Uterus (tissue), 4 donors: ENCODE data around the gene SLC35F3. TPM values are rescaled to one million over a fixed set of nuclear protein-coding genes. Genes with fewer than 3 reads are reported as not detected.

Experiments used
- DNase-seq, 2 donors: peaks; one replicate each; pipeline ENCODE4 v3.0.0-alpha.2; 2019 to 2020
- H3K27ac ChIP-seq, 2 donors: fragments of 200-600 bp; sonication (generic); 1 replicate in 1 of 2; 2 replicates in 1 of 2; pipeline ENCODE4 v1.5.1; 2016 to 2018
- H3K27me3 ChIP-seq, 2 donors: fragments of 200-600 bp; sonication (generic); one replicate each; pipeline ENCODE4 v1.5.1; 2018 to 2019; ENCODE audit warnings: control low read depth in 1 of 2
- H3K36me3 ChIP-seq, 2 donors: fragments of 200-600 bp; sonication (generic); one replicate each; pipeline ENCODE4 v1.5.1; 2019; ENCODE audit warnings: control low read depth in 1 of 2
- H3K4me1 ChIP-seq, 2 donors: fragments of 200-600 bp; sonication (generic); one replicate each; pipeline ENCODE4 v1.5.1; 2018 to 2019; ENCODE audit warnings: control low read depth in 1 of 2
- H3K4me3 ChIP-seq, 2 donors: fragments of 200-600 bp; sonication (generic); 1 replicate in 1 of 2; 2 replicates in 1 of 2; pipeline ENCODE4 v1.5.1; 2018 to 2019; ENCODE audit warnings: mild to moderate bottlenecking in 1 of 2
- H3K9me3 ChIP-seq, 2 donors: fragments of 200-600 bp; sonication (generic); one replicate each; pipeline ENCODE4 v1.5.1; 2019; ENCODE audit warnings: control low read depth in 1 of 2
- CTCF ChIP-seq, 4 experiments: fragments of 200-600 bp in 2 of 4; fragments of 450-650 bp in 2 of 4; sonication (generic) in 2 of 4; IDR thresholded peaks; one replicate each; pipeline ENCODE4 v1.5.1; 2016 to 2019; ENCODE audit warnings: antibody characterized with exemption in 4 of 4, mild to moderate bottlenecking in 2 of 4, moderate library complexity in 1 of 4
- POLR2A ChIP-seq, 2 donors: fragments of 450-650 bp; IDR thresholded peaks; one replicate each; pipeline ENCODE4 v1.6.1; 2016; ENCODE audit warnings: antibody characterized with exemption in 2 of 2, mild to moderate bottlenecking in 1 of 2, moderate library complexity in 1 of 2
- intact Hi-C: fragments of 100-400 bp; cut with DNase I; formaldehyde crosslinking; loops from one replicate; pipeline ENCODE4 v1.15.1; 2023; ENCODE audit warnings: low total_unique reads
- microRNA-seq: library from miRNA; unstranded; fragments of <30 nt; microRNA quantifications from one replicate; pipeline ENCODE4, GENCODE V29; 2016; ENCODE audit warnings: borderline microRNAs expressed, borderline replicate concordance
- small RNA-seq: library from RNA; depleted of rRNA; stranded (forward); fragments of <200 nt; gene quantifications from one replicate; pipeline ENCODE3, GENCODE V24; 2016
- total RNA-seq, 4 donors: library from RNA; depleted of rRNA in 3 of 4; stranded (reverse); fragments of >200 nt in 3 of 4; gene quantifications; one replicate each; pipeline versions ENCODE4 v1.1.0 to v1.2.4, GENCODE V29; 2014 to 2023
- donor health status: DM: yes; HTN: yes; CAD: no.

SLC35F3 gene
- total RNA-seq, 4 donors from 2014 or later, result 0.24 to 0.62 (median 0.26) TPM; not detected in 1

DNA sequence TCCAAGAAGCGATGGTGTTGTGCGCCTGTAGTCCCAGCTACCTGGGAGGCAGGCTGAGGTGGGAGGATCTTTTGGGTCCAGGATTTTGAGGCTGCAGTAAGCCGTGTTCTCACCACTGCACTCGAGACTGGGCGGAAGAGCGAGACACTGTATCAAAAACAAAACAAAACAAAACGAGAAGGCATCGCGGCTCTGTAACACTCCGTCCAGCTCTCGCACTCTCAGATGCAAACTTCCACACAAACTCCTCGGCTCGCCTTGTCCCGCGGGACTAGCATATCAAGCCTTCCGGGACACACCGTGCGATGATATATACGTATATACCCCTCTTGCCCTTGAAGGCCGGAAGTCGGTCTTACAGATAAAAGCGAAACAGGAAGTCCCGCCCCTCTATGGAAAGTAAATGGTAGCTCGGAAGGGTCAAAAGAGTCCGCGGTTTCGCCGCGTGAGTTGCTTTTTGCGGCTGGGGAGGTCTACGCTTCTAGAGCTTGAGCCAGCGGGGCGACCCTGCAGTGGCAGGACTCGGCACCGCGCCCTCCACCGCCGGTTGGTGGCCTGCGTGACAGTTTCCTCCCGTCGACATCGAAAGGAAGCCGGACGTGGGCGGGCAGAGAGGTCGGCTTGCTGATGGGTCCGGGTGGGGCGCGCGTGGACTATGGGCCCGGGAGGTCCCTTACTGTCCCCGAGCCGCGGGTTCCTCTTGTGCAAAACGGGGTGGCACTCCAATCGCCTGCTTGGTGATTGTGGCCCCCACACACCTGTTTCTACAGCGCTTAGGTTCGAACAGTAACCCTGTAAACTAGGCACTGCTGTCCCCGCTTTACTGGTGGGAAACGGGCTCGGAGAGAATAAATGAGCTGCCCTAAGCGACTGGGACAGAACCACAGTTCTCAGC lies 468.8 kb downstream of the SLC35F3 start, which contains the start of gene COA6:
Gene COA6, plus strand, starts transcription at position 393 of the 895 bp plus-strand sequence. Its CDS starts 11 bp downstream, at position 404.
- peak; percentile 82 to 90 for DNase-seq
- peak within 1 kb of the TSS; percentile 84 to 85 for H3K4me3 ChIP-seq
- no peaks in the 10 kb centered on the region for H3K4me1 ChIP-seq
- no peaks in the 10 kb centered on the region for H3K36me3 ChIP-seq
- H3K27me3 ChIP-seq, result no peaks in the 10 kb centered on the region
- H3K9me3 ChIP-seq, result no peaks in the 10 kb centered on the region
- TF ChIP-seq POLR2A (IDR thresholded peaks at IDR 0.05) (peak; percentile 31 to 47), CTCF (IDR thresholded peaks at IDR 0.05) (peak in 1 of 4 experiments; percentile 8)
- intact Hi-C loops, result no loop called here
- peak within 1 kb of the TSS; percentile 91 to 93 for H3K27ac ChIP-seq

DNA sequence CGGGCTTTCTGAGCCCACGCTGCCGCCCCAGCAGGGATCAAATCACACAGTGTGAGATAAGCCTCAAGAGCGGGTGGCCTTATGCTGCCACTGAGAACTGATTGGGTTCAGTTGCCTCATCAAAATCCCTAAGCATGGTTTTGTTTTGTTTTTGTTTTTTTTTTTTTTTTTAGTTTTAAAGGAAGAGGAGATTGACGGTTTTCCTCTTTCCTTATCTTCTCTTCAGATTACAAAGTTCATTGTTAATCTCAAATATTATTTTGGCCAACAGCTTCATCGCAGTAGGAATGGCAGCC lies 469.4 kb downstream of the SLC35F3 start:
- Histone ChIP-seq H3K27me3 (no peaks in the 10 kb centered on the region), H3K36me3 (no peaks in the 10 kb centered on the region), H3K9me3 (no peaks in the 10 kb centered on the region), H3K4me3 (peak overlapping the region; percentile 84 to 85), H3K4me1 (no peaks in the 10 kb centered on the region), H3K27ac (peak overlapping the region; percentile 91 to 93)
- TF ChIP-seq CTCF (IDR thresholded peaks at IDR 0.05) (no peak), POLR2A (IDR thresholded peaks at IDR 0.05) (no peak)
- no peak for DNase-seq
- intact Hi-C loops, result no loop called here

Small RNAs within 50 kb of the gene (microRNA-seq; reads per million reads assigned to microRNA genes)
- not detected for gene MIR4671

Small RNAs within 50 kb of the gene (small RNA-seq; reads per million reads assigned to genes)
- gene MIR4671, result not detected
